HG03066 (cell line): Measurements from ENCODE around the gene OTX2.

Experiments used
- ATAC-seq: cut with Tn5 transposase; IDR thresholded peaks from one replicate; pipeline ENCODE4 v1.9.1; 2021; ENCODE audit warnings: low read depth; ENCODE audit not compliant: unreplicated experiment

Gene OTX2

DNA sequence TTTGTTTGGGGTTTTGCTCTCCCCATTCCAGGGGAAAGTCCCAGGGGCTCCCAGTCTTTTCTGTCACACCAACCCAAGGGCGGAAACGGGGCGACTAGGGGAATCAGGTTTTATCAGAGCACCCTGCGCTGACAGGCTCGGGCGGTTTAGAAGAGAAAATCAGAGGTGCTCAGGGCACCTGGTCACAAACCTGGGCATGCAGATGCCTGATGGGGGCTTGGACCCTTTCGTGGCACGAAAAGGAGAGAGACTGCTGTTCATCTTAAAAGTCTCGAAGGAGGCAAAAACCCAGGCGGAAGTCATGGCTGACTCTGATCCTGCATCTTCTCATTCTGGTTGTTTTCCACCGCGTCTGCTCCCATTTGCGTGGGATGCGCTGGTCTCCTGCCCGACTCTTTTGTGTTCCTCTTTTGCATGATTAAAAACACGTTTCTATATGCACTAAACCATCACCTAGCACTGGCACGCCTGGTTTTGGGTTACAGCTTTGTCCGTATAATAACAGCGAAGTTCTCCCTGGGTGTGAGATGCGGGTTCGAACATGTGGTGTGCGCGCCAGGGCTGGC is 13.2 kb downstream of the OTX2 start:
- ATAC-seq, result no peak

- no peak for ATAC-seq
Observed at GRCh38 chr14:56796259-56796658, 14.0 kb downstream of the OTX2 start.

GRCh38 chr14:56795284-56795622 is 15.0 kb downstream of the OTX2 start:
- no peak for ATAC-seq

GRCh38 chr14:56794557-56795283 is 15.6 kb downstream of the OTX2 start:
- ATAC-seq, result no peak

GRCh38 chr14:56794088-56794556 is 16.2 kb downstream of the OTX2 start:
- no peak for ATAC-seq

DNA sequence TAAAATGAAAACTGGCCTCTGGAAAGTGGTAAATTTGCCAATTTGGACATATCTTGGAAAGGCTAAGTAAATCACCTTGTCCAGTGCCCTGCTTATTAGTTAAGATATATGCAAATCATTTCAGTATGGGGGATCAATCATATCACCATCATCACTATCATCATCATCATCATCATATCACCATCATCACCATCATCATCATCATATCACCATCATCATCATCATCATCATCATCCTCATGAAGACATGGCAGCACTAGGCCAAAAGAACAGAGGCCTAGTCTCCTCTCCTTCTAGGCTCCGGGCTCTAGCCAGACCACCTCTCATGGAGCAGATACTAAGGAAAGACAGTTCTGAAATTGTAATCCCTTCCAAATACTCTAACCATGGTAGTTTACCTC is 20.3 kb downstream of the OTX2 start:
- ATAC-seq, result no peak

GRCh38 chr14:56787530-56787929 is 22.7 kb downstream of the OTX2 start:
- ATAC-seq, result no peak

GRCh38 chr14:56782711-56783110 is 27.6 kb downstream of the OTX2 start:
- no peak for ATAC-seq

- ATAC-seq, result no peak
Observed at GRCh38 chr14:56774503-56774902, 35.8 kb downstream of the OTX2 start.

- ATAC-seq, result no peak
Observed at GRCh38 chr14:56770512-56770911, 39.8 kb downstream of the OTX2 start.

- ATAC-seq, result no peak
Observed at GRCh38 chr14:56760164-56760914, 49.9 kb downstream of the OTX2 start.

- no peak for ATAC-seq
Observed at GRCh38 chr14:56759633-56760032, 50.6 kb downstream of the OTX2 start.

GRCh38 chr14:56759094-56759493 is 51.2 kb downstream of the OTX2 start:
- no peak for ATAC-seq

DNA sequence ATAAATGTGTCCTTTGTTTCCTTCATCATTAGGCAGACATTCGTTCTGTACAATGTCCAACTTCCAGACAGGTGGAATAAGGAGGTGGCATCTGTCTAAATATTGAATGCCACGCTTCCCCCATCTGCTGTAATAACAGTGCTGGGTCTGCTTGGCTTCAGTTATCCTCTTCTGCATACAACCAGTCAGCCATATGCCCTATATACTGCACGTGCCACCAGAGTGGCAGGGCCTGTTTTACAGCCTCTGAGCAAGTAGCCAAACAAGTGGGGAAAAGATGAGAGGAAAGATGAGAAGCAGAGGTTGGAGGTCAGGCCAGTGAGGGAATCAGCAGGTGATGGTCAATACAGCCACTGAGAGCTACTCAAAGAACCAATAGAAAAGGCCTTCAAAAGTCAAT is 55.4 kb downstream of the OTX2 start:
- ATAC-seq, result no peak

DNA sequence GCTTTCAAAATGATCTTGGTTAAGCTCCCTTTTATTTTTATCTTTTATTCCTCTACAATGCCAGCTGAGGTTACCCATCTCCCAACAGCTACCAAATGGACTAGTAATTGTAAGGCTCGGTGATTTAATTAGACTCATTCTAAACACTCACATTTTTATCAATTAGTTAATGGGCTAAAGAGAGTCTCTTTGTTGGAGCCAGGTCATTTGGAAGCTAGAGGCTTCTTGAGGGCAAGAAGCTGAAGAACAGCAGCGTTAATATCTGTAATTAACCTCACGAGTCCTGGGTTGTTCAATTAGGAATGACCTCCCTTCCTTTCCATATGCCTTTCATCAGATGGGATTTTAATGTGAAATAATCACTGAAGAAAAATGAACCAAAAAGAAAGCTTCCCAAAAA is 56.9 kb downstream of the OTX2 start:
- no peak for ATAC-seq

GRCh38 chr14:56752428-56752827 is 57.9 kb downstream of the OTX2 start:
- ATAC-seq, result no peak

DNA sequence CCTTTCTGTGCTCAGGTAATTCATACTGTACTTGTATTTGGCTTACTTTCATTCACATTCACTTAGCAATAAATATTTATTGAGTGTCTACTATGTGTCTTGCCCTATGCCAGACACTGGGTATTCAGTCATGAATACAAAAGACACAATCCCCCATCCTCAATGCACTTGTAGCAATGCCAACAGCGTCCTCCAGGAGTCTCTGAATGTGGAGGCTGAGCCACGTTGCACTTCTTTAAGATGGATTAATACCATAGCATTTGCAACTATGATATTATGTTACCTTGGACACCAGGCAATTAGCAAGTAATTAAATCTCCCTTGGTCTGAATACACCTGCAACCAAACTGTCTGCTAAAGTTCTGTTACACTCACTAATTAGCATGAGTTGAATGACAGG is 58.8 kb downstream of the OTX2 start:
- no peak for ATAC-seq
